GM10266 (cell line): ENCODE measurements around the gene HDHD5.

Experiments used
- DNase-seq: peaks from one replicate; pipeline ENCODE4 v3.0.0; 2012; ENCODE audit errors: extremely low spot score
- CTCF ChIP-seq: IDR thresholded peaks from 2 replicates; pipeline ENCODE4 v1.5.1; 2012; ENCODE audit warnings: mild to moderate bottlenecking, low read depth; ENCODE audit not compliant: control insufficient read depth, insufficient read depth; ENCODE audit errors: missing control alignments

HDHD5 gene

GRCh38 chr22:17106161-17106784 is 52.8 kb downstream of the HDHD5 start:
- no peak for DNase-seq

GRCh38 chr22:17105143-17106129 is 53.6 kb downstream of the HDHD5 start:
- no peak for DNase-seq
- TF ChIP-seq CTCF: no peak

More at GRCh38 chr22:17106161-17106784, 52.8 kb downstream of the HDHD5 start:
- TF ChIP-seq CTCF: peak; percentile 15

DNA sequence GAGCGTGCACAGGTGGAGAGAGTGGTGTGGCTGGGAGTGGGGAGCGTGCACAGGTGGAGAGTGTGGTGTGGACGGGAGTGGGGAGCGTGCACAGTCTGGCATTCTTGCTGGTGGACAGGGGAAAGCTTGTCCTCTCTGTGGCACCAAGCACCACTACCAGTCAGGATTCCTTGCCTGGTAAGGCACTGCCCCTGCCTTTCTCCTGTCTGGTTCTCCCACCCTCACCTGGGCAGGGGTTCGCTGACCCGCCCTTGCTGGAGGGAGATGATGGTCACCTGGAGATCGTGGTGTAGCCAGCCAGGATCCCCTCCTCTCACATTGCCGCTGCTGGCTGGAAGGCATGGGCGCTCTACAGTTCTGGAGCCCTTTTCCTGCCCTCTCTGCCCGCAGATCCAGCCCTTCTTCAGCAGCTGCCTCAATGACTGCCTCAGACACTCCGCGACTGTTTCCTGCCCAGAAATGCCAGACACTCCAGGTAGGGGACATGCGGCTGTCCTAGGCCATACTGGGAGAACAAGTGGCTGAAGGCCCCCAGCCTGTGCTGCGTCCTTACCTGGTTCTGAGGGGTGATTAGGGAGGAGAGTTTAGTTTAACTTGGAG is 54.6 kb downstream of the HDHD5 start:
- TF ChIP-seq CTCF: no peak
- DNase-seq: peak; percentile 13

GRCh38 chr22:17103351-17103750 is 55.7 kb downstream of the HDHD5 start:
- no peak for TF ChIP-seq CTCF
- no peak for DNase-seq

DNA sequence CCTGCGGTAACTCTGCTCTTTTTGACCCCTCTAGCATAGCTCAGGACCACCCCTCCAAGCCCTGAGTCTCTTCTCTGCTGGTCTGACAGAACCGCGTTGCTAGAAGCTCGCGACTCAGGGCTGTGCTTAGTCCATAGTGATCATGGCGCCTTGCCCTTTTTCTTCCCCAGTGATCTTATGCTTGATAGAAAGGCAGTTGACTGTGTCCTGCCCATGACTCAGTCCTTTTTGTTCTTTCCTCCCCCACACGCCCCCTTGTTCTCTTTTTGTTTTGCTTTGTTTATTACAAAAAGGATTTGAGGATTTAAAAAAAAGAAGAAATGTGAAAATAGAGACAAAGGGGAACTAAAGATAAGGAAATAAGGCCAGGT is 56.8 kb downstream of the HDHD5 start:
- DNase-seq: no peak
- no peak for TF ChIP-seq CTCF

DNA sequence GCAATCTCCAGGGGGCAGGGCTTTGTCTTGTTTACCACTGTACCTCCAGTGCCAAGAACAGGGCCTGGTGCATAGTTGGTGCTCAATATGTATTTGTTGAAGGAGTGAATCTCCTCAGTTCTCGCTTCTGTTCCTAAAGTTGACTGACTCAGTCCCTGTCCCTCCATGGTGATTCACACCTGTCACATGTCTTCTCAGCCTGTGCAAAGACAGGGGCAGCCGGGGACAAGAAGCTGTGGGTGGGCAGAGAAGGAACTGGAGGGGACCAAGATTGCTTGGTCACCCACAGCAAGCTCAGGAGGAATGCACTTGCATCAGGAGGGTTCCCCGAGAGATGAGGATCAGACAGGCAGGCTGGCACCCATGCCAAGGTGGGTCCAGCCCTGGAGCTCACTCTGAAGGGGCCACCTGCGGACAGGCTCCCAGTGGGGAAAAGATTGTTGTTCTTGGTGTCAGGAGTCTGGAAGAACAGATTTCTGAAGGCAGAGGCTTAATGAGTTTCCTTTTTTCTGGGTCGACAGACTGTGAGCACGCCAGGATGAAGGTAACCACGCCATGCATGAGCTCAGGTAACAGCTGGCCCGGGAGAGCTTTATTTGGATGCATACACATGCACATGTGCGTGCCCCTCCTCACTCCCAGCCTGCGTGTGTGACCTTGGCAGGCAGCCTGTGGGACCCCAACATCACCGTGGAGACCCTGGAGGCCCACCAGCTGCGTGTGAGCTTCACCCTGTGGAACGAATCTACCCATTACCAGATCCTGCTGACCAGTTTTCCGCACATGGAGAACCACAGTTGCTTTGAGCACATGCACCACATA is 57.4 kb downstream of the HDHD5 start:
- TF ChIP-seq CTCF: no peak
- no peak for DNase-seq
